HG02884 (cell line): ENCODE results near the gene EVX2.

Experiments used
- ATAC-seq: cut with Tn5 transposase; IDR thresholded peaks from one replicate; pipeline ENCODE4 v1.9.1; 2021; ENCODE audit warnings: mild to moderate bottlenecking, moderate library complexity; ENCODE audit not compliant: unreplicated experiment

EVX2 gene

DNA sequence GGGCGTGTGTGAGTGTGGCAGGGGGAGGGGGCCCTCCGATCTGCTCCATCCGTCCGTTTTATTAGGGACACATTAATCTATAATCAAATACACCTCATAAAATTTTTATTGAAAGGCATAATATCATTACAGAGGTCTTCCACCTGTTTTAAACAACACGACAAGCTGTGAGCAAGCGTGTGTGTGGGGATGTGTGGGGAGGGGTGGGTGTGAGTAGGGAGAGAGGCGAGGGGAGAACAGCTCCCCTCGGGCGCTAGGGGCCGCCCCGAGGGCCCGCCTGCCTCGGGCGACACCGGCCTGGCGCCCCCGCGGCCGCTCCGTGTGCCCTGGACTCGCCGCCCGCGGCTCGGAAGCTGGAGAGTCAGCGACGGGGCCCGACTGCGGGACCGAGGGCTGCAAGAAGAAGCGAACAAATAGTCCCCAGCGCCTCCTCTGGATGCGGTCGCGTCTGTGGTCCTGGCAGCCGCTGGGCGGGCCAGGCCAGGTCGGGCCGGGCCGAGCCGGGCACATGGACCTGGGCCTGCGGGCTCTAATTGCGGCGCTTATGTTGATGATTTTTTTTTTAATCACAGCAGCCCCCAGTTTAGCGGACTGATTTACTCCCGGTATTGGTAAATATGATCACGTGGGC, 38.4 kb upstream of the EVX2 start:
- ATAC-seq, result no peak

- ATAC-seq, result no peak
Observed at GRCh38 chr2:176121190-176122051, 37.7 kb upstream of the EVX2 start.

- no peak for ATAC-seq
Observed at GRCh38 chr2:176120364-176121189, 36.8 kb upstream of the EVX2 start.

- no peak for ATAC-seq
Observed at GRCh38 chr2:176118601-176119339, 35.0 kb upstream of the EVX2 start.

GRCh38 chr2:176117823-176118371, 34.1 kb upstream of the EVX2 start:
- no peak for ATAC-seq

DNA sequence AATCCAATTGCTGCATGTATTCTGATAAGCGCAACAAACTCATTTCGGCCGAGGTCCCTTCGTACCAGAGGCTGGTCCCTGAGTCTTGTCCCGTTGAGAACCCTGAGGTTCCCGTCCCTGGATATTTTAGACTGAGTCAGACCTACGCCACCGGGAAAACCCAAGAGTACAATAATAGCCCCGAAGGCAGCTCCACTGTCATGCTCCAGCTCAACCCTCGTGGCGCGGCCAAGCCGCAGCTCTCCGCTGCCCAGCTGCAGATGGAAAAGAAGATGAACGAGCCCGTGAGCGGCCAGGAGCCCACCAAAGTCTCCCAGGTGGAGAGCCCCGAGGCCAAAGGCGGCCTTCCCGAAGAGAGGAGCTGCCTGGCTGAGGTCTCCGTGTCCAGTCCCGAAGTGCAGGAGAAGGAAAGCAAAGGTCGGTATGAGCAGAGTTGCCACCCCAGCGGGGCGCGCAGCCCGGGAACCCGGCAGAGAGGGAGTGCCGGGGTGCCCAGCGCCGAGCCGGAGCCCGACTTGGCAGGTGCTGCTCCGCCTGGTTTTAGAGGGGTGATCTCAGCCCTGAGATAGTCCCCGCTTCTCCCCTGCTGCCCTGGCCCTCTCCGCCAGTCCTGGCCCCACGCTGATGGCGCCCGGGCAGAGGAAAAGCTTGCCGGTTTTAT, 33.5 kb upstream of the EVX2 start:
- ATAC-seq, result no peak

DNA sequence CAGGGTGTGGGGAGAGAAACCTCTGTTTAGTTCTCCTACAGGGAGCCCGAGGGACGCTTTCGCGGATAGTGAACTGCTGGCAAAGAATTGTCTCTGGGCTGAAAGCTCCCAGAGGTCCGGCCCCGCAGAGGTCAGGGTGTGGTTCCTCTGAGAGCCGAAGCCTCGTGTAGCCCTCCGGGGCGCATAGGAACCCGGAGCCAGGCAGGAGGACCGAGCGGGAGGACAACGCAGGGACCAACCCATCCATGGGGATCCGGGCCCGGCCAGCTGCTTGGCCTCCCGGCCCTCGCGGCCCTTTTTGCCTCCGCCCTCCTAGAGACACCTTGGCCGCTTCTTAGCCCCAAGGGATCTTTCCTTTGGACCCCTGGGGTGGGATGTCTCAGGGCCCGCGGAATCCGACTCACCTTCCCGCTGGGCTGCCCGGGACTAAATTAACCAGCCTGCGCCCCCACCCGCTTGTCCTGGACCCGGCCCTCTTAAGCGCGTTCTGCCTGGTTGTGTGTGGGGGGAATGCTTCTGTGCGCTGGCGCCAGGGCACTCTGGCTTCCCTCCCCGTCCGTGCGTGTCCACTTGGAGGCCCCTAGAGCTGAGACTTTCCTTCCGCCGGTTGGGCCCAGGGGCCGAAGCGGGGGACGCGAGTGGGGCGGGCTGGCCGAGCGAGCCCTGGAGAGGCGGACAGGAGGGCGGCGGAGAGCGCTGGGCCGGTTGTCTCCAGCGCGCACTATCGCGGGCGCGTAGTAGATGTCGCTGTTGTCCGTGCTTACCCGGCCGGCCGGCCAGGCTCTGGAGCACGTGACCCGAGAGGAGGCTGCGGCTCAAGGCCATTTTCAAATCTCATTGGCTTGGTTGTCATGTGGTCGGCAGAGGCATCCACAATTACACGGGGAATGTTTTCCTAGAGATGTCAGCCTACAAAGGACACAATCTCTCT, 32.4 kb upstream of the EVX2 start, which contains the start of gene HOXD10:
Gene HOXD10 (plus strand): TSS at position 896 of the 931 bp plus-strand sequence. CDS start 56 bp downstream, outside the sequence.
- no peak for ATAC-seq

DNA sequence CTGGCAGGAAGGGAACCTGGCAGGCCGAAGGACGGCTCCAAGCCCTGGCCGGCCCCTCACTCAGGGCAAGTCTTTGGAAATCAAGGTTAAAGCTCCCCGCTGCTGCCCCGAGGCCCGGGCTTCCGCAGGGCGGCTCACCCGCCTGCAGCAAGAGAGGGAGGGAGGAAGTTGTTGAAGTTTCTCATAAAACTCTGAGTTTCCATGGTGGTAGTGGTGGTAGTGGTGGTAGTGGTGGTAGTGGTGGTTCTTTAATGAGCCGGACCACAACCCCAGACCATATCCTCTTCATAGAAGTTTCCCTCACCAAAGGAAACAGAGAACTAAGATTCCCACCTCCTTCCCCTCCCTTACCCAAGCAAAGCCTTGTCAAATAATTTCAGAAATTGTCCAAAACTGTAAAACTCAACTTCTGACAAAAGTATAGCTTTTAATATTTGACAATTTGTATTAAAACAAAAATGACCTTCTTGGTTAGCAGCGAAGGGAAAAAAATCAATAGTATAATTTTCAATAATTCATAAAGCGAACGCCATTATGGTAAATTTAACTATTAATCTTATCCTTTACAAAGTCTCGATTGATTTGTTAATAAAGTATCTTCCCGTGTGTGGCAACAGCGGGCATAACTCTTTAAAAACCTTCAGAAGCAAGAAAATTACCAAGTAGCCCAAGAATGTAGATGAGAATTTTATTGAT, 31.3 kb upstream of the EVX2 start:
- ATAC-seq, result no peak

DNA sequence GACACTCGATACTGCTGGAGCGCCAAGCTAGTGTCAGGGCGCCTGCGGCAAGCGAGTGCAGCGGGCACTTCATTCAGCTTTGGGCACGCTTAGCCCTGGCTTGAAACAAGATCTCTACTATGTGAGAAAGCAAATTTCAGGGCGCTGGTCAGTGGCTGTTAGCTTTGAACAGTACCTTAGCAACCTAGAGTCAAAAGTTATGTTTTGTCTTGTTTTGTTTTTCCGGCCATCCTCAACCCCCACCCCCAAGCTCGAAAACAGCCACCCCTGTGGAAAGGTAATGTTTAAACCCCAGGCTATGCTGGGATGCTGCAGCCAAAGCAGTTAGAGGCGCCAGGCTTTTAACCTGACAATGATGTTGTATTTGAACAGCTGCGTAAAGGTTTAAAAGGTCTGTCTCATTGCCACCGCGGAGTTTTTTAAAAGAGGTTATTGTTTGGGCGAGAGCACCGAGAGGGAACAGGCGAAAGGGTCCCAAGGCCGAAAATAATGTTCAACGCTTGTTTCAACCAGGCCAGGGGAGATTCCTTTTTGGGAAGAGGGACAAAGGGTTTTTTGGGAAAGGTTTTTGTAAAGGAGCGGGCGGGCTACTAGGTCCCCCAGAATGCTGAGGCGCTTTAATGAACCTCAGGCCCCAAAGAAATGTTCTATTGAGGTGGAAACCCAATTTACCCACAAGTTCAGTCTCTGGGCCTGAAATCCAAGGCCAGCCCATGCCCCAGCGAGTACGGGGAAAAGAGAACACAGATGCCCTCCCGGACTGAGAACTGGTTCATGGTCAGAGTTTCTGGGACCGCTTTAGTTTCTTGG, 30.6 kb upstream of the EVX2 start:
- ATAC-seq, result no peak

GRCh38 chr2:176112375-176113302, 28.9 kb upstream of the EVX2 start:
- ATAC-seq, result no peak

GRCh38 chr2:176111846-176112374, 28.1 kb upstream of the EVX2 start:
- no peak for ATAC-seq

- ATAC-seq, result no peak
Observed at GRCh38 chr2:176111309-176111663, 27.5 kb upstream of the EVX2 start.

GRCh38 chr2:176110415-176111308, 26.9 kb upstream of the EVX2 start:
- ATAC-seq, result no peak

- ATAC-seq, result no peak
Observed at GRCh38 chr2:176109946-176110345, 26.2 kb upstream of the EVX2 start.
